GM12892 (cell line): ENCODE data around the gene LY6G6C.

ENCODE experiments used
- POLR2A ChIP-seq: IDR thresholded peaks from 2 replicates; pipeline ENCODE4 v1.6.1; 2011; ENCODE audit warnings: low read depth, low read length, control low read depth
- POLR2AphosphoS5 ChIP-seq: IDR thresholded peaks from 2 replicates; pipeline ENCODE4 v1.6.1; 2011; ENCODE audit warnings: low read depth, low read length, control low read depth
- TAF1 ChIP-seq: IDR thresholded peaks from 2 replicates; pipeline ENCODE4 v1.6.1; 2011; ENCODE audit warnings: low read depth, mild to moderate bottlenecking, control low read depth, low read length, borderline replicate concordance

GRCh38 chr6:31687321-31687720 lies 34.2 kb downstream of the LY6G6C start:
- TF ChIP-seq POLR2AphosphoS5: no peak
- TF ChIP-seq POLR2A: no peak
- TF ChIP-seq TAF1: no peak
